ENCODE measurements around the gene TMEM125.

Gene TMEM125

GRCh38 chr1:43243299-43243698 is 26.5 kb upstream of the TMEM125 start:
- TF ChIP-seq CTCF (IDR thresholded peaks at IDR 0.05; ENCODE audit: control extremely low read depth, extremely low read depth, low read depth, missing control alignments) = no peak
- ChIA-PET POLR2A (no interaction called here), CTCF (interaction anchor here (0.8 to 3.0 kb wide), 4 partner anchors 12 to 26 kb away, joined by 3 to 18 read pairs (median 5); no protein-coding TSS in a partner anchor)
- DNase-seq (ENCODE audit: extremely low spot score) = no peak

GRCh38 chr1:43246466-43247213 is 23.1 kb upstream of the TMEM125 start:
- CTCF ChIA-PET = interaction anchor here (0.9 kb wide), 1 partner anchor 20 kb away, joined by 4 read pairs; no protein-coding TSS in a partner anchor
- POLR2A ChIA-PET = no interaction called here
- TF ChIP-seq CTCF (IDR thresholded peaks at IDR 0.05; ENCODE audit: control extremely low read depth, extremely low read depth, low read depth, missing control alignments) = no peak
- DNase-seq (ENCODE audit: extremely low spot score) = no peak

GRCh38 chr1:43247256-43247921 is 22.4 kb upstream of the TMEM125 start:
- ChIA-PET POLR2A (no interaction called here), CTCF (interaction anchor here (1.3 kb wide), 1 partner anchor 20 kb away, joined by 4 read pairs; no protein-coding TSS in a partner anchor)
- DNase-seq (ENCODE audit: extremely low spot score) = no peak
- no peak for TF ChIP-seq CTCF (IDR thresholded peaks at IDR 0.05; ENCODE audit: control extremely low read depth, extremely low read depth, low read depth, missing control alignments)

DNA sequence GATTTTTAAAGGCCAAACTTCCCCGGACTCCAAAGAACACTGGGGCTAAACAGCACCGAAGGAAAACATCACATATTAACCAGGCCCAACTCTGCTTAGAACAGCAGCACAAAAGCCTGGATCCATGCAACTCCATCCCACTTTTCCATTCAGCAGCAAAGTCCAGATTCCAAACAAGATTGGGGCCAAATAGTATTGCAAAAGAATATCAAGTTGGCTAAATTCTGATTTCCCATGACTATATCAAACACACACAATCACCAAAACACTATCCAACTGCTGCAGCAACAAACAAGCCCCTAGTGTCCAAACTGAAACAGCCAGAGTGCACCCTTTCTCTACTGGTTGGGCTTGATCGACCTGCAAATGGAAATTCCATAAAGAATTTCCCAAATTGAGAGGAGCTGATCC is 19.4 kb upstream of the TMEM125 start:
- TF ChIP-seq CTCF (IDR thresholded peaks at IDR 0.05; ENCODE audit: control extremely low read depth, extremely low read depth, low read depth, missing control alignments) = no peak
- ChIA-PET CTCF (no interaction called here), POLR2A (no interaction called here)
- no peak for DNase-seq (ENCODE audit: extremely low spot score)

GRCh38 chr1:43251024-43251423 is 18.8 kb upstream of the TMEM125 start:
- no peak for DNase-seq (ENCODE audit: extremely low spot score)
- POLR2A ChIA-PET = no interaction called here
- CTCF ChIA-PET = no interaction called here
- no peak for TF ChIP-seq CTCF (IDR thresholded peaks at IDR 0.05; ENCODE audit: control extremely low read depth, extremely low read depth, low read depth, missing control alignments)

- CTCF ChIA-PET = interaction anchor here (1.0 kb wide), 1 partner anchor 25 kb away, joined by 3 read pairs; no protein-coding TSS in a partner anchor
- POLR2A ChIA-PET = no interaction called here
- no peak for DNase-seq (ENCODE audit: extremely low spot score)
- TF ChIP-seq CTCF (IDR thresholded peaks at IDR 0.05; ENCODE audit: control extremely low read depth, extremely low read depth, low read depth, missing control alignments) = no peak
Measured at GRCh38 chr1:43252225-43252624, 17.6 kb upstream of the TMEM125 start.
